Stomach (tissue), 9 donors: ENCODE data around the gene ARPC5L. TPM values are rescaled to one million over a fixed set of nuclear protein-coding genes. Genes with fewer than 3 reads are reported as not detected.

Experiments
- DNase-seq, 2 donors: peaks; one replicate each; pipeline versions ENCODE4 v3.0.0 to v3.0.0-alpha.2; 2013 to 2019
- H3K27ac ChIP-seq, 5 donors: fragments of 200-600 bp in 4 of 5; sonication (generic) in 4 of 5; one replicate each; pipeline ENCODE4 v1.5.1; 2013 to 2019; ENCODE audit warnings: mild to moderate bottlenecking in 1 of 5, moderate library complexity in 1 of 5
- H3K27me3 ChIP-seq, 3 donors: fragments of 200-600 bp; sonication (generic); one replicate each; pipeline ENCODE4 v1.5.1; 2017 to 2019; ENCODE audit warnings: mixed run types in 1 of 3
- H3K36me3 ChIP-seq, 4 donors: fragments of 200-600 bp; sonication (generic); 1 replicate in 3 of 4; 2 replicates in 1 of 4; pipeline ENCODE4 v1.5.1; 2016 to 2019
- H3K4me1 ChIP-seq, 4 donors: fragments of 200-600 bp; sonication (generic); one replicate each; pipeline ENCODE4 v1.5.1; 2016 to 2019
- H3K4me3 ChIP-seq, 4 donors: fragments of 200-600 bp; sonication (generic) in 3 of 4; one replicate each; pipeline ENCODE4 v1.5.1; 2016 to 2019; ENCODE audit warnings: mild to moderate bottlenecking in 1 of 4
- H3K9me3 ChIP-seq, 4 donors: fragments of 200-600 bp; sonication (generic); one replicate each; pipeline ENCODE4 v1.5.1; 2016 to 2019
- EP300 ChIP-seq: sonication (generic); formaldehyde crosslinking; IDR thresholded peaks from one replicate; pipeline ENCODE4 v1.6.1; 2017; ENCODE audit warnings: antibody characterized with exemption
- POLR2A ChIP-seq, 4 donors: fragments of 450-650 bp; IDR thresholded peaks; one replicate each; pipeline ENCODE4 v1.6.1; 2016; ENCODE audit warnings: antibody characterized with exemption in 4 of 4, control low read depth in 2 of 4, mild to moderate bottlenecking in 1 of 4, moderate library complexity in 1 of 4
- POLR2AphosphoS5 ChIP-seq, 3 donors: sonication (generic); formaldehyde crosslinking; IDR thresholded peaks; one replicate each; pipeline ENCODE4 v1.6.1; 2016; ENCODE audit warnings: antibody characterized with exemption in 3 of 3
- WGBS, 5 donors: extraction: QIAGEN DNeasy Blood & Tissue Kit in 3 of 5; methylation state at CpG; one replicate each; pipeline versions ENCODE4 v1.1.5 to v1.1.7; 2013 to 2018; 5-methylcytosine and 5-hydroxymethylcytosine counted together
- intact Hi-C: fragments of 100-400 bp; cut with DNase I; formaldehyde crosslinking; loops from one replicate; pipeline ENCODE4 v1.15.1; 2023; ENCODE audit warnings: low total_unique reads
- polyA plus RNA-seq, 3 donors: library from polyadenylated mRNA; stranded (reverse); fragments of 200-250 nt; gene quantifications; one replicate each; pipeline ENCODE4 v1.2.3, GENCODE V29; 2013
- total RNA-seq, 5 donors: library from RNA; depleted of rRNA; stranded (reverse); fragments of >200 nt; gene quantifications; one replicate each; pipeline versions ENCODE4 v1.1.0 to v1.2.3, GENCODE V29; 2014 to 2016
- TF ChIP-seq, protein P1 (sequence below), 7 experiments: fragments of 450-650 bp in 4 of 7; fragments of 200-600 bp in 3 of 7; sonication (generic) in 3 of 7; IDR thresholded peaks; one replicate each; pipeline ENCODE4 v1.5.1; 2016 to 2019; ENCODE audit warnings: antibody characterized with exemption in 7 of 7, control low read depth in 2 of 7, mild to moderate bottlenecking in 1 of 7
- donor health status: healthy with polysubstance abuse.
- donor health status: Bipolar disorder and iron deficiency.
- donor health status: healthy.

ARPC5L gene
- total and polyA plus RNA-seq, 8 donors = 20.4 to 71.0 (median 43.6) TPM; not detected in 1

GRCh38 chr9:124855566-124855943 lies 6.4 kb upstream of the ARPC5L start:
- H3K4me3 ChIP-seq = no peak overlapping the region
- TF ChIP-seq POLR2AphosphoS5 (IDR thresholded peaks at IDR 0.05) = no peak
- no peak for TF ChIP-seq EP300
- no peak for TF ChIP-seq POLR2A (IDR thresholded peaks at IDR 0.05)
- TF ChIP-seq, protein P1, sequence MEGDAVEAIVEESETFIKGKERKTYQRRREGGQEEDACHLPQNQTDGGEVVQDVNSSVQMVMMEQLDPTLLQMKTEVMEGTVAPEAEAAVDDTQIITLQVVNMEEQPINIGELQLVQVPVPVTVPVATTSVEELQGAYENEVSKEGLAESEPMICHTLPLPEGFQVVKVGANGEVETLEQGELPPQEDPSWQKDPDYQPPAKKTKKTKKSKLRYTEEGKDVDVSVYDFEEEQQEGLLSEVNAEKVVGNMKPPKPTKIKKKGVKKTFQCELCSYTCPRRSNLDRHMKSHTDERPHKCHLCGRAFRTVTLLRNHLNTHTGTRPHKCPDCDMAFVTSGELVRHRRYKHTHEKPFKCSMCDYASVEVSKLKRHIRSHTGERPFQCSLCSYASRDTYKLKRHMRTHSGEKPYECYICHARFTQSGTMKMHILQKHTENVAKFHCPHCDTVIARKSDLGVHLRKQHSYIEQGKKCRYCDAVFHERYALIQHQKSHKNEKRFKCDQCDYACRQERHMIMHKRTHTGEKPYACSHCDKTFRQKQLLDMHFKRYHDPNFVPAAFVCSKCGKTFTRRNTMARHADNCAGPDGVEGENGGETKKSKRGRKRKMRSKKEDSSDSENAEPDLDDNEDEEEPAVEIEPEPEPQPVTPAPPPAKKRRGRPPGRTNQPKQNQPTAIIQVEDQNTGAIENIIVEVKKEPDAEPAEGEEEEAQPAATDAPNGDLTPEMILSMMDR (IDR thresholded peaks at IDR 0.05) = no peak
- WGBS, 5 donors = 74 to 83% (median 79%) methylated on average over 5 to 18 of the region's 18 CpGs
- no peaks in the 10 kb centered on the region for H3K27me3 ChIP-seq
- no peak for DNase-seq
- no peak overlapping the region for H3K27ac ChIP-seq
- intact Hi-C loops = no loop called here
- peaks cover 38 to 47% (median 45%) of the 10 kb centered on the region in 4 donors for H3K36me3 ChIP-seq
- no peaks in the 10 kb centered on the region for H3K9me3 ChIP-seq
- peaks cover 25 to 43% (median 38%) of the 10 kb centered on the region in 4 donors for H3K4me1 ChIP-seq

- 48 to 61% (median 56%) methylated on average over 11 to 16 of the region's 16 CpGs for WGBS, 5 donors
- Histone ChIP-seq H3K4me3 (no peak overlapping the region), H3K36me3 (peaks cover 38 to 51% (median 48%) of the 10 kb centered on the region in 4 donors), H3K27me3 (no peaks in the 10 kb centered on the region), H3K9me3 (no peaks in the 10 kb centered on the region), H3K27ac (no peak overlapping the region), H3K4me1 (peaks cover 31 to 49% (median 44%) of the 10 kb centered on the region in 4 donors)
- intact Hi-C loops = no loop called here
- TF ChIP-seq POLR2A (IDR thresholded peaks at IDR 0.05) = no peak
- TF ChIP-seq POLR2AphosphoS5 (IDR thresholded peaks at IDR 0.05) = no peak
- TF ChIP-seq, protein P1 (IDR thresholded peaks at IDR 0.05) = no peak
- no peak for TF ChIP-seq EP300
- peak in 1 of 2 donors; percentile 57 for DNase-seq
These were observed 5.8 kb upstream of the ARPC5L start for GRCh38 chr9:124855944-124856765.

DNA sequence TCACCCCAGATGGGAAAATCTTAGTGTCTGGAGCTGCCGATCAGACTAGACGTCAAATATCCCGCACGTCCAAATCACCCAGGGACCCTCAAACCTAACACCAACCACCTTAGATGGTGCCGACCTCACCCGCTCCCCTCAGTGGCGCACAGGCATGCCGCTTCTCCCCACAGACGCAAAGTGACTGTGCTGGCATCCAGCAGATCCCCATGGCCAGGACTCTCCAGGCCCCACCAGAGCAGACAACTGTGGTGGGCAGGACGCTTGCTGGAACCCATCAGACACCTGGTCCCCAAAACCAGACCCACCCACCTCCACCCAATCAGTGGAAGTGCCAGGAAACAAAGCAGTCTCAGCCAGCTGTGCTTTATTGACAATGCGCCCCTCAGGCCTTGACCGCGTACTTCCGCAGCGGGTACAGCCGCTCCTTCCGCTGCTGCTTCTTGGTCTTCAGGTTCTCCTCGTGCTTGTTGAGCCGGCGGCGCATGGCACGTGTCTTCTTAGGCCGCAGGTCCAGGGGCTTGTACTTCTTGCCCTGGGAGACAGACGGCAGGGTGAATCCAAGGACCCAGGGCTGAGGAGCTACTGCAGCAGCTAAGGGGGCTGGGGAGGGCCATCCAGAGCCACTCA lies 4.3 kb upstream of the ARPC5L start:
- no peak overlapping the region for H3K4me3 ChIP-seq
- TF ChIP-seq EP300 = no peak
- no peak for TF ChIP-seq POLR2AphosphoS5 (IDR thresholded peaks at IDR 0.05)
- TF ChIP-seq, protein P1 (IDR thresholded peaks at IDR 0.05) = no peak
- TF ChIP-seq POLR2A (IDR thresholded peaks at IDR 0.05) = no peak
- H3K36me3 ChIP-seq = peaks cover 38 to 51% (median 48%) of the 10 kb centered on the region in 4 donors
- DNase-seq = no peak
- intact Hi-C loops = no loop called here
- no peak overlapping the region for H3K27ac ChIP-seq
- WGBS, 5 donors = 82 to 88% (median 87%) methylated on average over 18 to 24 of the region's 24 CpGs
- H3K9me3 ChIP-seq = no peaks in the 10 kb centered on the region
- peaks cover 32 to 47% (median 46%) of the 10 kb centered on the region in 4 donors for H3K4me1 ChIP-seq
- no peaks in the 10 kb centered on the region for H3K27me3 ChIP-seq

DNA sequence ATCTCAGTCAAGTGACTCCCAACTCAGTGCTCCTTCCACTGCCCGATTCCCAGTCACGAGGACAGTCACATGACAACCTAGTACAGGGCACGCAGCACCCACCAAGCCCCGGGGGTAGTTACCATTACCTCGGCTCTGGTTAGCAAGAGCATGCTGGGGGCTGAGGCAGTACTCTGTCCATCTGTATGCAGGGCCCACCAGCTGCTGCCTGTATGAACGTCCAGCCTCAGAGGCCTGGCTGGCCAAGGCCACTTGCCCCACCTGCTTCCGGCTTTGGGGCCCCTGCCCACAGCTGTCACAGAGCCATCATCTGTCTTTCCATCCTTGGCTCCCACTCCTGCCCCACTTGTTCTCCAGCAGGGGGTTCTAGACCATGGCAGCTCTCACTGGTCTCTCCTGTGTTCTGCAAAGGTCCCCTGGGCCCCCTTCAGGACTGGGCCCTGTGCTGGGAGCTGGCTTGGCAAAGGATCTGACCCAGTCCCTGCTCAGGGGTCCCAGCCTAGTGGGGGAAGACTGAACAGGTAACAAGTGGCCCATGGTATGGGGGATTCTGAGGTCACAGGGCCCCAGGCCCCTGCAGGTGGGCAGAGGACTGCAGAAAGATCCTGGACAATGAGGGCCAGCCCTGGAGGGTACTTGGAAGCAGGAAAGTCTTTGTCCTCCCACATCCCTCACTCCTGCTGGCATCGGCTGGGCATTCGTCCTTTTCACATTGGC lies 3.4 kb upstream of the ARPC5L start:
- 65 to 75% (median 72%) methylated on average over 4 to 9 of the region's 9 CpGs for WGBS, 5 donors

More for the DNA sequence above, 3.4 kb upstream of the ARPC5L start:
- no peaks in the 10 kb centered on the region for H3K9me3 ChIP-seq
- TF ChIP-seq EP300 (no peak), POLR2A (IDR thresholded peaks at IDR 0.05) (no peak), POLR2AphosphoS5 (IDR thresholded peaks at IDR 0.05) (no peak)
- TF ChIP-seq, protein P1 (IDR thresholded peaks at IDR 0.05) = no peak
- H3K36me3 ChIP-seq = peaks cover 38 to 51% (median 48%) of the 10 kb centered on the region in 4 donors
- DNase-seq = no peak
- intact Hi-C loops = no loop called here
- H3K4me1 ChIP-seq = peaks cover 30 to 47% (median 45%) of the 10 kb centered on the region in 4 donors
- no peak overlapping the region for H3K4me3 ChIP-seq
- no peaks in the 10 kb centered on the region for H3K27me3 ChIP-seq
- no peak overlapping the region for H3K27ac ChIP-seq
